GM23338 (cell line): ENCODE data around the gene AGAP1. TPM values are rescaled to one million over a fixed set of nuclear protein-coding genes. Genes with fewer than 3 reads are reported as not detected.

Experiments used
- ATAC-seq: fragments of 200-7000 bp; cut with Tn5 transposase; 3 replicates; pipeline ENCODE4 v1.9.1; 2020
- DNase-seq: peaks from one replicate; pipeline ENCODE4 v3.0.0-alpha.2; 2015; ENCODE audit warnings: low spot score
- H2AFZ ChIP-seq: fragments of 200-600 bp; sonication (generic); 2 replicates; pipeline ENCODE4 v1.8.0; 2016; ENCODE audit warnings: antibody characterized with exemption, mild to moderate bottlenecking, moderate library complexity
- H3F3A ChIP-seq: fragments of 200-600 bp; sonication (generic); replicated peaks from 2 replicates; pipeline ENCODE4 v1.8.0; 2017; ENCODE audit warnings: antibody characterized with exemption, mixed run types, low read depth
- H3K27ac ChIP-seq: fragments of 200-600 bp; sonication (generic); 2 replicates; pipeline ENCODE4 v1.6.1; 2016; ENCODE audit warnings: low read depth
- H3K27me3 ChIP-seq: fragments of 200-600 bp; sonication (generic); 2 replicates; pipeline ENCODE4 v1.8.0; 2016; ENCODE audit warnings: mild to moderate bottlenecking, mixed run types, moderate library complexity; ENCODE audit not compliant: insufficient read depth
- H3K36me3 ChIP-seq: fragments of 200-600 bp; sonication (generic); 2 replicates; pipeline ENCODE4 v1.8.0; 2016; ENCODE audit warnings: mild to moderate bottlenecking; ENCODE audit not compliant: insufficient read depth
- H3K4me1 ChIP-seq: fragments of 200-600 bp; sonication (generic); 2 replicates; pipeline ENCODE4 v1.8.0; 2016; ENCODE audit warnings: mild to moderate bottlenecking, moderate library complexity; ENCODE audit not compliant: insufficient read depth
- H3K4me2 ChIP-seq: fragments of 200-600 bp; sonication (generic); 2 replicates; pipeline ENCODE4 v1.7.1; 2017; ENCODE audit warnings: mixed run types
- H3K4me3 ChIP-seq: fragments of 200-600 bp; sonication (generic); 2 replicates; pipeline ENCODE4 v1.6.1; 2016; ENCODE audit warnings: mixed run types
- H3K79me2 ChIP-seq: fragments of 200-600 bp; sonication (generic); replicated peaks from 2 replicates; pipeline ENCODE4 v1.8.0; 2017; ENCODE audit warnings: mild to moderate bottlenecking; ENCODE audit not compliant: insufficient read depth
- H3K9me2 ChIP-seq: fragments of 200-600 bp; sonication (generic); 2 replicates; pipeline ENCODE4 v1.8.0; 2017; ENCODE audit not compliant: insufficient read depth
- H4K20me1 ChIP-seq: fragments of 200-600 bp; sonication (generic); replicated peaks from 2 replicates; pipeline ENCODE4 v1.8.0; 2017; ENCODE audit warnings: mild to moderate bottlenecking; ENCODE audit not compliant: insufficient read depth
- H3K27ac Mint-ChIP-seq: 2 replicates; pipeline ENCODE4 v1.8.0; 2020; ENCODE audit warnings: inconsistent platforms, mild to moderate bottlenecking, moderate library complexity, mixed read lengths
- H3K27me3 Mint-ChIP-seq: 3 replicates; pipeline ENCODE4 v1.8.0; 2022; ENCODE audit warnings: low read depth, mild to moderate bottlenecking, moderate library complexity, mixed read lengths, inconsistent platforms; ENCODE audit not compliant: insufficient read depth, poor library complexity
- H3K36me3 Mint-ChIP-seq: 3 replicates; pipeline ENCODE4 v1.8.0; 2021; ENCODE audit warnings: low read depth, mild to moderate bottlenecking, inconsistent platforms, moderate library complexity, mixed read lengths
- H3K4me1 Mint-ChIP-seq: 3 replicates; pipeline ENCODE4 v1.8.0; 2020; ENCODE audit warnings: mild to moderate bottlenecking, inconsistent platforms, mixed read lengths
- H3K4me3 Mint-ChIP-seq: 3 replicates; pipeline ENCODE4 v1.8.0; 2021; ENCODE audit warnings: moderate library complexity, mild to moderate bottlenecking, inconsistent platforms, mixed read lengths
- H3K9me3 Mint-ChIP-seq: 3 replicates; pipeline ENCODE4 v1.8.0; 2020; ENCODE audit warnings: moderate library complexity, mild to moderate bottlenecking, inconsistent platforms, mixed read lengths
- CREB1 ChIP-seq: fragments of 250-450 bp; sonication (Bioruptor Pico); IDR thresholded peaks from 2 replicates; pipeline ENCODE4 v1.5.0; 2020; ENCODE audit warnings: low read depth, mild to moderate bottlenecking, moderate library complexity
- EZH2 ChIP-seq: fragments of 200-600 bp; sonication (generic); IDR thresholded peaks from one replicate; pipeline ENCODE4 v1.8.0; 2017; ENCODE audit warnings: antibody characterized with exemption, mild to moderate bottlenecking, low read depth; ENCODE audit not compliant: unreplicated experiment
- EZH2phosphoT487 ChIP-seq: fragments of 200-600 bp; sonication (generic); IDR thresholded peaks from one replicate; pipeline ENCODE4 v1.8.1; 2018; ENCODE audit warnings: antibody characterized with exemption; ENCODE audit not compliant: unreplicated experiment
- JUNB ChIP-seq: IDR thresholded peaks from one replicate; pipeline ENCODE4 v1.6.1; 2016; ENCODE audit warnings: antibody characterized with exemption; ENCODE audit not compliant: unreplicated experiment
- NANOG ChIP-seq: IDR thresholded peaks from 2 replicates; pipeline ENCODE4 v1.6.1; 2016; ENCODE audit warnings: antibody characterized with exemption, borderline replicate concordance
- POLR2AphosphoS5 ChIP-seq: IDR thresholded peaks from 2 replicates; pipeline ENCODE4 v1.6.1; 2016; ENCODE audit warnings: antibody characterized with exemption, low read depth
- STAT1 ChIP-seq: IDR thresholded peaks from one replicate; pipeline ENCODE4 v1.6.1; 2016; ENCODE audit warnings: antibody characterized with exemption; ENCODE audit not compliant: unreplicated experiment
- ZNF114 ChIP-seq: fragments of 250-450 bp; sonication (Bioruptor Pico); IDR thresholded peaks from 2 replicates; pipeline ENCODE4 v1.5.0; 2020; ENCODE audit warnings: mild to moderate bottlenecking, moderate library complexity
- ZNF331 ChIP-seq: fragments of 250-450 bp; sonication (Bioruptor Pico); IDR thresholded peaks from 2 replicates; pipeline ENCODE4 v1.5.0; 2020; ENCODE audit warnings: low read depth, mild to moderate bottlenecking, moderate library complexity
- polyA plus RNA-seq: library from polyadenylated mRNA; unstranded; fragments of >200 nt; fragmentation: Nextera tagmentation; extraction: Ambion mirVana; gene quantifications from 2 replicates; pipeline ENCODE4 v1.2.1, GENCODE V29; 2016
- total RNA-seq: library from RNA; depleted of rRNA; stranded (reverse); fragments of >200 nt; shearing (Covaris generic); gene quantifications from 2 replicates; pipeline ENCODE4 v1.2.3, GENCODE V29; 2014
- TF ChIP-seq, protein P1 (sequence below), 2 experiments: fragments of 200-600 bp in 1 of 2; sonication (generic) in 1 of 2; conservative IDR thresholded peaks; 2 replicates each; pipeline versions ENCODE4 v1.5.1 to v1.6.1; 2016 to 2017; ENCODE audit warnings: antibody characterized with exemption in 2 of 2, low read depth in 2 of 2, mild to moderate bottlenecking in 2 of 2, moderate library complexity in 1 of 2
- TF ChIP-seq, protein P2 (sequence below): IDR thresholded peaks from one replicate; pipeline ENCODE4 v1.6.1; 2018; ENCODE audit warnings: antibody characterized with exemption; ENCODE audit not compliant: unreplicated experiment
- TF ChIP-seq, protein P3 (sequence below): fragments of 250-450 bp; sonication (Bioruptor Pico); IDR thresholded peaks from 2 replicates; pipeline ENCODE4 v1.5.0; 2020; ENCODE audit warnings: mild to moderate bottlenecking, moderate library complexity
- TF ChIP-seq, protein P4 (sequence below): IDR thresholded peaks from 2 replicates; pipeline ENCODE4 v1.6.1; 2016; ENCODE audit warnings: antibody characterized with exemption

The AGAP1 gene
- total and polyA plus RNA-seq, 2 experiments from 2014 or later: 13.3 to 27.9 TPM

DNA sequence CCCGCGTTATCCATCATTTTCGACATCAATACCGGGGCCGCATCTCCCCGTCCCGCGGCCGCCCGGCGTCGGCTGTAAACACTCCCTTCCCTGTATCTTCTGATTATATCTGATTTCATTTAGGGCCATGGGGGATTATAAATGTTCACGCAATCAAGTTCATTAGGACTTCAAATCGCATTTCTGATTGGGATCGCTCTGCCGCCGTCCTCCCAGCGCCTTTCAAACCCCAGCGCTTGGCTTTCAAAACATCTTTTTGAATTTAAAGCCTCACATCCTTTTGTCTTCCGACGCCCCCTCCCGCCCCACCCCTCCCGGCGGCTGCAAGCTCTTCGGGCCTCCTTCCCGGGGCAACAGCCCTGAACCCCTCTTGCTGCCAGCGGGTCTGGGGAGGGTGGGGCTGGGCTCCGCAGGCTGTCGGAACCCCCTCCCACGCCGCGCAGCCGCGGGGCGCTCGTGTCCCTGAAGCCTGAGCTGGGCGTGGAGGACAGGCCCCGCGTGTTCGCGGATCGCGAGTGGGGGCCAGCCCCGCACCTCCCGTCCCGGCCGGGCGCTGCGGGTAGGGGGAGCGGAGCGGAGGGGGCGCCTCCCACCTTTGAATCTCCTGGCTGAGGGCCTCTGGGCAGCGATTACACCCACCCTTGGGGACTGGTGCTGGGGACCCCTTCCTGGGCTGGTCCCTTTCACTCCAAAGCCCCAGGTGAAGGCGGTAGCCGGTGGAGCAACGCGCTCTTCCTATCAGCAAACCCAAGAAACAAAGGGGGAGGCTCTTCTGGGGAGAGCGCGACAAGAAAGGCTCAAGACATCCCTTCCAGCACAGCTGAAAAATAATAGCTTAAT is 685.6 kb downstream of the AGAP1 start:
- Histone ChIP-seq H3F3A (peaks cover 6% of the 10 kb centered on the region; the same call in 1 of the 2 replicates), H4K20me1 (peaks cover 3% of the 10 kb centered on the region; the same call in 1 of the 2 replicates), H3K27me3 (peaks cover 61% of the 10 kb centered on the region), H2AFZ (no peak overlapping the region; the same call in 1 of the 2 replicates), H3K79me2 (no peaks in the 10 kb centered on the region), H3K27ac (no peak overlapping the region), H3K4me1 (peaks cover 29% of the 10 kb centered on the region), H3K36me3 (no peaks in the 10 kb centered on the region), H3K9me2 (no peaks in the 10 kb centered on the region), H3K4me3 (peak overlapping the region; percentile 56), H3K4me2 (peak overlapping the region; percentile 81)
- peak; percentile 13 for ATAC-seq
- Mint-ChIP-seq H3K27me3 (peaks cover 51% of the 10 kb centered on the region), H3K27ac (no peak overlapping the region), H3K9me3 (peaks cover 4% of the 10 kb centered on the region), H3K36me3 (no peaks in the 10 kb centered on the region), H3K4me3 (peak overlapping the region; percentile 75), H3K4me1 (peaks cover 41% of the 10 kb centered on the region)
- DNase-seq: peak; percentile 63
- TF ChIP-seq CREB1 (CRISPR knock-in tag): no peak
- TF ChIP-seq, protein P1, sequence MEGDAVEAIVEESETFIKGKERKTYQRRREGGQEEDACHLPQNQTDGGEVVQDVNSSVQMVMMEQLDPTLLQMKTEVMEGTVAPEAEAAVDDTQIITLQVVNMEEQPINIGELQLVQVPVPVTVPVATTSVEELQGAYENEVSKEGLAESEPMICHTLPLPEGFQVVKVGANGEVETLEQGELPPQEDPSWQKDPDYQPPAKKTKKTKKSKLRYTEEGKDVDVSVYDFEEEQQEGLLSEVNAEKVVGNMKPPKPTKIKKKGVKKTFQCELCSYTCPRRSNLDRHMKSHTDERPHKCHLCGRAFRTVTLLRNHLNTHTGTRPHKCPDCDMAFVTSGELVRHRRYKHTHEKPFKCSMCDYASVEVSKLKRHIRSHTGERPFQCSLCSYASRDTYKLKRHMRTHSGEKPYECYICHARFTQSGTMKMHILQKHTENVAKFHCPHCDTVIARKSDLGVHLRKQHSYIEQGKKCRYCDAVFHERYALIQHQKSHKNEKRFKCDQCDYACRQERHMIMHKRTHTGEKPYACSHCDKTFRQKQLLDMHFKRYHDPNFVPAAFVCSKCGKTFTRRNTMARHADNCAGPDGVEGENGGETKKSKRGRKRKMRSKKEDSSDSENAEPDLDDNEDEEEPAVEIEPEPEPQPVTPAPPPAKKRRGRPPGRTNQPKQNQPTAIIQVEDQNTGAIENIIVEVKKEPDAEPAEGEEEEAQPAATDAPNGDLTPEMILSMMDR (conservative IDR thresholded peaks at IDR 0.05; ENCODE audit: low read depth in 2 of 2): no peak
- TF ChIP-seq, protein P2, sequence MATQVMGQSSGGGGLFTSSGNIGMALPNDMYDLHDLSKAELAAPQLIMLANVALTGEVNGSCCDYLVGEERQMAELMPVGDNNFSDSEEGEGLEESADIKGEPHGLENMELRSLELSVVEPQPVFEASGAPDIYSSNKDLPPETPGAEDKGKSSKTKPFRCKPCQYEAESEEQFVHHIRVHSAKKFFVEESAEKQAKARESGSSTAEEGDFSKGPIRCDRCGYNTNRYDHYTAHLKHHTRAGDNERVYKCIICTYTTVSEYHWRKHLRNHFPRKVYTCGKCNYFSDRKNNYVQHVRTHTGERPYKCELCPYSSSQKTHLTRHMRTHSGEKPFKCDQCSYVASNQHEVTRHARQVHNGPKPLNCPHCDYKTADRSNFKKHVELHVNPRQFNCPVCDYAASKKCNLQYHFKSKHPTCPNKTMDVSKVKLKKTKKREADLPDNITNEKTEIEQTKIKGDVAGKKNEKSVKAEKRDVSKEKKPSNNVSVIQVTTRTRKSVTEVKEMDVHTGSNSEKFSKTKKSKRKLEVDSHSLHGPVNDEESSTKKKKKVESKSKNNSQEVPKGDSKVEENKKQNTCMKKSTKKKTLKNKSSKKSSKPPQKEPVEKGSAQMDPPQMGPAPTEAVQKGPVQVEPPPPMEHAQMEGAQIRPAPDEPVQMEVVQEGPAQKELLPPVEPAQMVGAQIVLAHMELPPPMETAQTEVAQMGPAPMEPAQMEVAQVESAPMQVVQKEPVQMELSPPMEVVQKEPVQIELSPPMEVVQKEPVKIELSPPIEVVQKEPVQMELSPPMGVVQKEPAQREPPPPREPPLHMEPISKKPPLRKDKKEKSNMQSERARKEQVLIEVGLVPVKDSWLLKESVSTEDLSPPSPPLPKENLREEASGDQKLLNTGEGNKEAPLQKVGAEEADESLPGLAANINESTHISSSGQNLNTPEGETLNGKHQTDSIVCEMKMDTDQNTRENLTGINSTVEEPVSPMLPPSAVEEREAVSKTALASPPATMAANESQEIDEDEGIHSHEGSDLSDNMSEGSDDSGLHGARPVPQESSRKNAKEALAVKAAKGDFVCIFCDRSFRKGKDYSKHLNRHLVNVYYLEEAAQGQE: no peak
- TF ChIP-seq ZNF114 (CRISPR knock-in tag): no peak
- no peak for TF ChIP-seq STAT1
- no peak for TF ChIP-seq POLR2AphosphoS5
- TF ChIP-seq, protein P3, sequence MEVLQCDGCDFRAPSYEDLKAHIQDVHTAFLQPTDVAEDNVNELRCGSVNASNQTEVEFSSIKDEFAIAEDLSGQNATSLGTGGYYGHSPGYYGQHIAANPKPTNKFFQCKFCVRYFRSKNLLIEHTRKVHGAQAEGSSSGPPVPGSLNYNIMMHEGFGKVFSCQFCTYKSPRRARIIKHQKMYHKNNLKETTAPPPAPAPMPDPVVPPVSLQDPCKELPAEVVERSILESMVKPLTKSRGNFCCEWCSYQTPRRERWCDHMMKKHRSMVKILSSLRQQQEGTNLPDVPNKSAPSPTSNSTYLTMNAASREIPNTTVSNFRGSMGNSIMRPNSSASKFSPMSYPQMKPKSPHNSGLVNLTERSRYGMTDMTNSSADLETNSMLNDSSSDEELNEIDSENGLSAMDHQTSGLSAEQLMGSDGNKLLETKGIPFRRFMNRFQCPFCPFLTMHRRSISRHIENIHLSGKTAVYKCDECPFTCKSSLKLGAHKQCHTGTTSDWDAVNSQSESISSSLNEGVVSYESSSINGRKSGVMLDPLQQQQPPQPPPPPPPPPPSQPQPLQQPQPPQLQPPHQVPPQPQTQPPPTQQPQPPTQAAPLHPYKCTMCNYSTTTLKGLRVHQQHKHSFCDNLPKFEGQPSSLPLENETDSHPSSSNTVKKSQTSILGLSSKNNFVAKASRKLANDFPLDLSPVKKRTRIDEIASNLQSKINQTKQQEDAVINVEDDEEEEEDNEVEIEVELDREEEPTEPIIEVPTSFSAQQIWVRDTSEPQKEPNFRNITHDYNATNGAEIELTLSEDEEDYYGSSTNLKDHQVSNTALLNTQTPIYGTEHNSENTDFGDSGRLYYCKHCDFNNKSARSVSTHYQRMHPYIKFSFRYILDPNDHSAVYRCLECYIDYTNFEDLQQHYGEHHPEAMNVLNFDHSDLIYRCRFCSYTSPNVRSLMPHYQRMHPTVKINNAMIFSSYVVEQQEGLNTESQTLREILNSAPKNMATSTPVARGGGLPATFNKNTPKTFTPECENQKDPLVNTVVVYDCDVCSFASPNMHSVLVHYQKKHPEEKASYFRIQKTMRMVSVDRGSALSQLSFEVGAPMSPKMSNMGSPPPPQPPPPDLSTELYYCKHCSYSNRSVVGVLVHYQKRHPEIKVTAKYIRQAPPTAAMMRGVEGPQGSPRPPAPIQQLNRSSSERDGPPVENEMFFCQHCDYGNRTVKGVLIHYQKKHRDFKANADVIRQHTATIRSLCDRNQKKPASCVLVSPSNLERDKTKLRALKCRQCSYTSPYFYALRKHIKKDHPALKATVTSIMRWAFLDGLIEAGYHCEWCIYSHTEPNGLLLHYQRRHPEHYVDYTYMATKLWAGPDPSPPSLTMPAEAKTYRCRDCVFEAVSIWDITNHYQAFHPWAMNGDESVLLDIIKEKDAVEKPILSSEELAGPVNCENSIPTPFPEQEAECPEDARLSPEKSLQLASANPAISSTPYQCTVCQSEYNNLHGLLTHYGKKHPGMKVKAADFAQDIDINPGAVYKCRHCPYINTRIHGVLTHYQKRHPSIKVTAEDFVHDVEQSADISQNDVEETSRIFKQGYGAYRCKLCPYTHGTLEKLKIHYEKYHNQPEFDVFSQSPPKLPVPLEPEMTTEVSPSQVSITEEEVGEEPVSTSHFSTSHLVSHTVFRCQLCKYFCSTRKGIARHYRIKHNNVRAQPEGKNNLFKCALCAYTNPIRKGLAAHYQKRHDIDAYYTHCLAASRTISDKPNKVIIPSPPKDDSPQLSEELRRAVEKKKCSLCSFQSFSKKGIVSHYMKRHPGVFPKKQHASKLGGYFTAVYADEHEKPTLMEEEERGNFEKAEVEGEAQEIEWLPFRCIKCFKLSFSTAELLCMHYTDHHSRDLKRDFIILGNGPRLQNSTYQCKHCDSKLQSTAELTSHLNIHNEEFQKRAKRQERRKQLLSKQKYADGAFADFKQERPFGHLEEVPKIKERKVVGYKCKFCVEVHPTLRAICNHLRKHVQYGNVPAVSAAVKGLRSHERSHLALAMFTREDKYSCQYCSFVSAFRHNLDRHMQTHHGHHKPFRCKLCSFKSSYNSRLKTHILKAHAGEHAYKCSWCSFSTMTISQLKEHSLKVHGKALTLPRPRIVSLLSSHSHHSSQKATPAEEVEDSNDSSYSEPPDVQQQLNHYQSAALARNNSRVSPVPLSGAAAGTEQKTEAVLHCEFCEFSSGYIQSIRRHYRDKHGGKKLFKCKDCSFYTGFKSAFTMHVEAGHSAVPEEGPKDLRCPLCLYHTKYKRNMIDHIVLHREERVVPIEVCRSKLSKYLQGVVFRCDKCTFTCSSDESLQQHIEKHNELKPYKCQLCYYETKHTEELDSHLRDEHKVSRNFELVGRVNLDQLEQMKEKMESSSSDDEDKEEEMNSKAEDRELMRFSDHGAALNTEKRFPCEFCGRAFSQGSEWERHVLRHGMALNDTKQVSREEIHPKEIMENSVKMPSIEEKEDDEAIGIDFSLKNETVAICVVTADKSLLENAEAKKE (CRISPR knock-in tag): no peak
- TF ChIP-seq JUNB: no peak
- TF ChIP-seq EZH2: no peak
- no peak for TF ChIP-seq NANOG
- TF ChIP-seq, protein P4, sequence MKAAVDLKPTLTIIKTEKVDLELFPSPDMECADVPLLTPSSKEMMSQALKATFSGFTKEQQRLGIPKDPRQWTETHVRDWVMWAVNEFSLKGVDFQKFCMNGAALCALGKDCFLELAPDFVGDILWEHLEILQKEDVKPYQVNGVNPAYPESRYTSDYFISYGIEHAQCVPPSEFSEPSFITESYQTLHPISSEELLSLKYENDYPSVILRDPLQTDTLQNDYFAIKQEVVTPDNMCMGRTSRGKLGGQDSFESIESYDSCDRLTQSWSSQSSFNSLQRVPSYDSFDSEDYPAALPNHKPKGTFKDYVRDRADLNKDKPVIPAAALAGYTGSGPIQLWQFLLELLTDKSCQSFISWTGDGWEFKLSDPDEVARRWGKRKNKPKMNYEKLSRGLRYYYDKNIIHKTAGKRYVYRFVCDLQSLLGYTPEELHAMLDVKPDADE: no peak
- no peak for TF ChIP-seq EZH2phosphoT487
- no peak for TF ChIP-seq ZNF331 (CRISPR knock-in tag)
